Inflammatory macrophage treated with lipopolysaccharide for 1 hour (primary cell): ENCODE results near the gene RASL10B.
A peak's percentile ranks its signal among the peaks of the same experiment; 100 is the strongest.
"Not testable (repeated sequence)": the region's sequence is repeated elsewhere in the genome, so short reads cannot be mapped to it uniquely, and the experiment has no call there.

ENCODE experiments used
- DNase-seq, 2 donors: peaks; one replicate each; pipeline ENCODE4 v3.0.0-alpha.2; 2020 to 2022

Gene RASL10B

DNA sequence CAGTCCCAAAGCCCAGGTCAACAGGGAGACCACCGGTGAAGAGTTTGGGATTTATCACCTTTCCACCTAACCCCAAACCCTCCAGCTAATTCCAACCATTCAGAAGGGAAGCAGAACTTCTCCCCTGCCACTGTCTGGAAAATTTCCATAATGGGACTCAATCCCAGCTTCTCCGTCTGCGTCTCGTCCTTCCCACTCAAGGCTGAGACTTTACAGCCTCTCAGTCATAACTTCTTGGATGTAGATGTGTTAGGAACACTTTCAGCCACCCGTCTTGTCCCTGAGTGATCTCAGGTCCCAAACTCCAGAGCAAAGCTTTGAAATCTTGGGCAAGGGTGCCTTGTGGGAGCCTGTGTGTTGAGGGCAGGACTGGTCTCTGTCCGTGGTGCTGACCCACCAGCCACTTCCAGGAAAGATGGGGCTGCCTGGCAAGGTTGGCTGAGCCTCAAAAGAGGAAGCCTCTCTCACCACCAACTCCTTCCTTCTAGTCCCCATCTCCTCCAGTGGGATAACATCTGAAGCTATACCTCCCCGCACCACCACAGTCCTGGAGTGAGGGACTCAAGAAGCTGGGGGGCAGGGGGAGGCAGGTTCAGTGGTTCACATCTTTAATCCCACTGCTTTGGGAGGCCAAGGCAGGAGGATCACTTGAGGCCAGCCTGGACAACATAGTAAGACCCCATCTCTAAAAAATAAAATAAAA, 12.3 kb downstream of the RASL10B start:
- DNase-seq = peak in 1 of 2 donors; percentile 41

DNA sequence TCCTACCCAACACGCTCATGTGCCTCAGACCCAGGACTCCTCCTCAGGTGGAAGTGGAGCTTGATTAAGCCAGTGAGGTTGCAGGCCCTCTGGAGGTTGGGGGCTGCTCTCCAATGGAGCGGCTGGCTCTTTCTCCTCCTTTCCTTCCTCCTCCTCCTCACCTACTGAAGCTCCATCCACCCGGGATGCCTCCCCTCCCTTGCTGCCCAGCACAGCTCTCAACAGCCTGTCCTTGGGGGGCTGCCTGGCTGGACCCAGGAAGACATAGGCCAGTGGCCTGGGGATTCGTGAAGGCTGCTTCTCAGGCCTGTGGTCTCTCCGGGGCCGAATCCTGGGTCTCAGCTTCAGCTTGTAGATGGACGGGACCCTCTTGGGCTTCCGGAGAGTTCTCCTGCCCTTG, 13.4 kb downstream of the RASL10B start:
- no peak for DNase-seq

DNA sequence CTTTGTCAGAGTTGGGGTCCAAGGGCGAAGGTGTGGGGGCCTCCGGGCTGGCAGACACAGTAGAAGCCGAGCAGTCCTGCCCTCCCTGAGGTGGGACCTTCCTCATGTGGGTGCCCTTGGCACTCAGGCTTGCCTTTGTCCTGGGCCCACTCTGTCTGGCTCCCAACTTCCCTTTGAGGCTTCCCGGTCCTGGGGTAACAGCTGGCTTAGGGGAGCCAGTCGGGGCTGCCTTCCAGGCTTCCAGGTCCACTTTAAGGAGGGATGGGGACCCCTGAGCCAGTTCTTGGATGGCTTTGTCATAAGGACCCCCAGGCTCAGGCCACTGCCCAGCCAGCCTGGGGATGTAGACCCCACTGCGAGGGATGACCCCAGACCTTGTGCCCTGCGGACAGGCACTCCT, 13.8 kb downstream of the RASL10B start:
- DNase-seq = no peak

DNA sequence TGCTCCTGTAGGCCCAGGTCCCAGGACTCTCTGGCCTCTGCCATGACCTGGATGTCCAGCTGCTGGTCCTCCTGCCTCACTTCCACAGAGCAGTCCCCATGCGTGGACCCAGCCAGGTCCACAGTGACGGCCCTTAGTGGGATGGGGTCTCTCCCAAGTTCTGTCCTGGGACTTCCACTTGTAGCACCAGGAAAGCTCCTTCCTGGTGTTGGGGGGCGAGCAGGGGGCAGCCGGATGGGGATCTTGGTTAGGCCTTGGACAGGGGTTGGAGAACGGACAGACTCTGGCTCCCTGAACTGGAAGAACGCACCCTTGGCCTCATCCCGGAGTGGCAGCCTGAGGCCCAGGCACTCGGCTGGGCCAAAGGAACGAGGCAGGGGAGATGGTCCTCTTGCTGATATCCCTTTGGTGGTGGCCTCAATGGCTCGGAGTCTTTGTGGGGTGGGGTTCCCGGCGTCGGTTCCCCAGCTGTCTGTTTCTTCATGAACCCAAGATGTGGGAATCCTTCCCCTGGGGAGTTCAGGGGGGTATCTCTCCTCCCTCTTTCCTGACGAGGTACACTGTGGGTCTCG, 14.4 kb downstream of the RASL10B start:
- no peak for DNase-seq

DNA sequence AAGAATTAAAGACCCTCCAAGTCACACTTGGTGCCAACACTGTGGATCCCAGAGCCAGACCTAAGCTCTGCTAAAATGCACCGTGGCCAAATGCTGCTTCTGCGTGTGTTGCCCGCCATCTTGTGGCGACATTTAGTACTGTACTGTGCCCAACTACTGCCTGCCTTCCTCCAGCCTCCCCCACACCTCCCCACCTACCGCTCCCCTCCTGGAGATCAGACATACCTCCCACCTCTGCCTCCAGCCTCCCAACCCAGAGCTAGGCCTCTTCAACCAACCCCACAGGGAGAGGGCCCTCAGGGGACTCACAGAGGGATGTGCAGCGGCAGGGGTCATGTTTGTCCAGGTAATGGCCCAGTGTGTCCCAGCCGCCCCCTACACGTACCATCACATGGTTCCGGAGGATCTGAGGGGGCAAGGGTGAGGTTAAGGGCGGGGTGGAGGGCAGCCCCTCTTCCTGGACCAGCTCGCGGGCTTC, 16.1 kb downstream of the RASL10B start:
- DNase-seq = peak; percentile 47 to 88

DNA sequence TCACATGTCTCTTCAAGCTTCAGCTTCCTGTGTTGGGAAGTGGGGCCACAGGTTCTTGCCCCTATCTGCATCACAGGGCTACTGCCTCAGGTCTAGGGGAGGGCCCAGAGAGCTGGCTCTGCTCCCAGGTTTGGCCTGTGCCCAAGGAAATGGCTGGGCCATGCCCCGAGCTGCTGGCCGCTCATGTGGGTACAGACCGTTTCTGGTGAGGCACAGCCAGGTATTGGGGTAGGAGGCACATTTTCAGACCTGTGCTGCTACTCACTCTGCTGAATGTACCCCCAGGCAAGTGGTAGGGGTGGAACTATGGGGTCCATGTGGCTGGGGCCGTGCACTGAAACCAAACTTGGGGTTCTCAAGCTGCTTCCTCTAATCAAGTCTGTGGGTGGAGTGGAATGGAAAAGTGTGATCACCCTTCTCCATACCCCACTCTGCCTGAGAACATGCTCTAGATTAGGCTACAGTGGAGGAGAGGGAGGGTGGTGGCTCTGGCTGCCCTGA, 17.0 kb downstream of the RASL10B start:
- no peak for DNase-seq

DNA sequence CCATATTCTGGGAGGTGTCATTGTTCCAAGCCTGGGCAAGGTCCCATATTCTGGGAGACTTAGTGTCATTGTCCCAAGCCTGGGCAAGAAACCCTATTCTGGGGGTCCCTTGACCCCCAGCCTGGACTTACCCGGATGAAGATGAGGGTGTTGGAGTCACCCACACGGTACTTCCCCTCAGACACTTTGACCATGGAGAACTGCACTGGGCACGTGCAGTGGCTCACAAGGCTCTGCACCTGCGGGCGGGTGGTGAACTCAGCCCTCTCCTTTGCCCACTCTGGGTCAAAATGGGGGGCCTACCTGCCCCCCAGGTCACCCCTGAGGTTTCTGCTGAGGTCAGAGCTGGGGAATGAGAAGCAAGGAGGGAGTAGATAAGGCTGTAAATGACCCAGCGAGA, 17.5 kb downstream of the RASL10B start:
- no peak for DNase-seq

DNA sequence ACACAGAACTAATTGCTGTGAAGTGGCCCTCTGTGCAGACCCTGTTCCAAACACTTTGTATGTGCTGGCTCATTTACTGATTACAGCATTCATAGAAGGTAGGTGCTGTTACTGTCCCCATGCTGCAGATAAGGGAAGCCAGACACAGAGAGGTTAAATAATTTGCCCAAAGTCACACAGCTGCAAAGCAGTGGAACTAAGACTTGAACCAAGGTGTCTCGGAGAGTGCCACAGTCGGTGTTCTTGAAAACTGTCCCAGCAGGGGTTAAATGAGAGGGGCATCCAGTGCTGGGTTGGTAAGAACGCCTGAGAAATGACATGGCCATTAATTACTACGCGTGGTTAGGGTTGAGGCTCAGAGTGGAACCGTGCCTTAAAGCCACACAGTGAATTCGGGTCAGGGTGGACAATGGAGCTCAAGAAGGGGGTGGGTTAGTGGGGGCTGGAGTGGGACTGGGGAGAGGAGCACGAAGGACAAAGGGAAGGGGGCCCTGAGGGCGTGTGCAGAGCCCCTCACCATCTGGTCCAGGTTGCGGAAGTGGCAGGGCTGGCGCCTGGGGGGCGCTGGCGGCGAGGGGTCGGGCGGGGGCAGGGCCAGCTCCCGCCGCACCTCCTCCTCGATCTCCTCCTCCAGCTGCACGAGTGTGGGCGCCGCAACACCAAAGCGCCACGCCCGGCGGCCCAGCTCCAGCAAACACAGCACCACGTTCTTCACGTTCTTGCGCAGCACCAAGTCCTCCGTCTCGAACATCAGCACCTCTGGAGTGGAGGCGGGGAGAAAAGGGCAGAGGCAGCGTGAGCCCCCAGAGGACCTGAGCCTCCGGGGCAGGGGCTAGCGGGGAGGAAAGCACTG, 18.3 kb downstream of the RASL10B start:
- no peak for DNase-seq

DNA sequence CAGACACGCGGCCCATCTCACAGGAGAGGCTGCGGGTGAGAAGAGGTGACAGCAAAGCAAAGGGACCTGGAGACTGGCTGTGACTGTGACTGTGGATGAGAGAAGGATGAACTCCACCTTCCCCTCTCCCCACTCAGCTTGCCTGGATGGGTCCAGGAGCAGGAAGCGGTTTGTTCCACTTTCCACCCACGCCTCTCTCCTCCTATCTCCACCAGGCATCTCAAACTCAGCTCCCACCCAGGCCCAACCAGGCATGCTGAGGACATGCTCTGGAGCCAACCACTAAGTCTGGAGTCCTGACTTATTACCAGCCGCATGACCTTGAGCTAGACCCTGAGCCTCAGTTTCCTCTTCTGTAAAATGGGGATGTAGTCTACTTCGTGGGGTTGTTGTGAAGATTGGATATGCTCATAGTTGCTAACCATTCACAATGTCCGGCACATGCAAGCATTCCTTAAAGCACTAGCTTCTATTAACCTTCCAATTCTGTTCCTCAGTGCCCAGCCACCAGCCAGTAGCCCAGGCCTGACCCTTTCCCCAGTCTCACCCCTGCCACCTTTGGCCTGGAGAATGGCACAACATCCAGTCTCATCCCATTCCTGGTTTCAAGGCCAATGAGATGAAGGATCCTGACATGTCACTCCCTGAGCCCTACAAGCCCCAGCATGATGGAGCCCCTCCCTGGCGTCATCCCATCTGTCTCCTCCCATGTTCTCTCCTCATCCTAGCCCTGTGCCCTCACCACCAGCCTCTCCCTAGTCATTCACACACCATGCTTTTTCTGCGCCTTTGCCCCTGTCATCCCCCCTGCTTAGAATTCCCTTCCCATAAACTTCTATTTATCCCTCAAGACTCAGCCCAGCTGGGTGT, 19.3 kb downstream of the RASL10B start:
- no peak for DNase-seq

DNA sequence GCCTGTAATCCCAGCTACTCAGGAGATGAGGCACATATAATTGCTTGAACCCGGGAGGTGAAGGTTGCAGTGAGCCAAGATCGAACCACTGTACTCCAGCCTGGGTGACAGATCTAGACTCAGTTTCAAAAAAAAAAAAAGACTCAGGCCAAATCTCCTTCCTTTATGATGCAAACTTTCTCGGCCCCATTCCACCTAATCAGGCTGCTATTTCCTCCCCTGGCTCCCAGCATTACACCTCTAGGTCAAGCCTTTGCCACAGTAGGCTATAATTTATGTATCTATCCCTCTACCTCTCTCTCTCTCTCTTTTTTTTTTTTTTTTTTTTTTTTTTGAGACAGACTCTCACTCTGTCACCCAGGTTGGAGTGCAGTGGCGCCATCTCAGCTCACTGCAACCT, 20.1 kb downstream of the RASL10B start:
- not testable (repeated sequence) for DNase-seq

DNA sequence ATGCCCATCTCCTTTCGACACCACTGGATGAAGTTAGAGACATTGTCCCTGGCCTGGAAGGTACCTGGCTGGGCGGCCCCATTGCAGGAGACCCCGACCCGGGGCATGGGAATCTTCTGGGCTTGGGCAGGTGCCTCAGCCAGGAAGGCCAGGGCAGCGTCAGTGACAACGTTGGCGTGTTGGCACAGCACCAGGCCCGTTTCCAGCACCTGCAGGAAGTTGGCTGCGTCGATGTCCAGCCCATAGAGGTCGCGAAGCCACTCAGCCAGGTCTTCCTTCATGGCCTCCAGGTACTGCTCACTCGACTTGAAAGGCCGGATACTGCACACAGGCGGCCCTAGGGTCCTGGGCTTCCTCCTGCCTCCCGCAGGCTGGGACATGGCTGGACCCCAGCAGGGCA, 21.0 kb downstream of the RASL10B start:
- no peak for DNase-seq

DNA sequence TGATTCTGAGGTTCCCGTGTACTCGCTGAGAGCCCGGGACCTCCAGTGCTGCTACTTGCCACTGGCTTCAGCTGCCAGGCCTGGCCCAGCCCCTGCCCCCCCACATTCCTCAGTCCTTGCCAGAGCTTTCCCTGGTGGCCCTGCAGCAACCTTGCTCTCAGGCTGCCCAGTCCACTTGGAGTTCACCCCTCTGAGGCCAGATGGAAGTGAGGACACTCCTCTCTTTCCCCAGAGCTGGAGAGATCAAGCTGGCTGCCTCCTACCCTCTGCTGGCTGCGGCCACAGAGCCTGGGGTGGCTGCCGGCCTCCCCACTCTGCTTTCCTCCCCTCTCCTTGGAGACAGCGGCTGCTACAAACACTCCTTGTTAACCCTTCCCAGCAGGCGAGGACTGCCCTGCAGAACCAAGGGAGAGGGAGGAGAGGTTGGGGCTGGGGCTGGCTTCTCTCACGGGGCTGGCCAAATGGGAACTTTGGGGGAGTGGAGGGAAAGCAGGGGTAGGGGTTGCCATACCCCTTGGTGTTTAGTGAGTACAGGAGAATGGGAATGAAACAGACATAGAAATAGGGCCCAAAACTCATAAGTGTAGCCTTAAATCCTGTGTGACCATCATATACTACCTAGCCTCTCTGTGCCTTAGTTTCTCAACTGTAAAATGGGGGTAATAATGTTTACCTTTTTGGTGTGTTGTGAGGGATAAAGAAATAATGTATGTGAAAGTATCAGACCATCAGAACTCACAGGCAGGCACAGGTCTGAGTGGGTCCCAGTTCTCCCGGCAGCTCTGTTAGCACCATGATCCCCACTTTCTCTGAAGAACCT, 21.7 kb downstream of the RASL10B start, which contains the start of gene GAS2L2:
TSS of gene GAS2L2 (minus strand) at position 295 of the 820 bp plus-strand sequence. CDS start 389 bp downstream, outside the sequence.
- no peak for DNase-seq

DNA sequence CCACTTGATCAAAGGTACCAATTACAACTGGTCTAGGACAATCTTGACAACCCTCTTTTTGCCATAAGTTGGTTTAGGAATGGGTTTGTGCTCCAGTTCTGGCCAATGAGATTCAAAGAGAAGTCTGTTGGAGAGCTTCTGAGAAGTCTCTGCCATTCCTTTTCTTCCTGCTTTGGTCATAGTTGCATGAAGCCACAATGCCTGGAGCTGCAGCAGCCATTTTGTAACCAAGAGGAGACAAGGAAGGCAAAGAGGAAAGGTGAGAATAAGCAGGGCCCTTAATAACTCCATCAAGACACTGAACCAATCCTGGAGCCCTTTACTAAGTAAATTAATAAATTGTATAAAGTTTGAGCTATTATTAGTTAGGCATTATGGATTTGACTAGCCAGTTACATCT, 25.8 kb downstream of the RASL10B start:
- DNase-seq = no peak

DNA sequence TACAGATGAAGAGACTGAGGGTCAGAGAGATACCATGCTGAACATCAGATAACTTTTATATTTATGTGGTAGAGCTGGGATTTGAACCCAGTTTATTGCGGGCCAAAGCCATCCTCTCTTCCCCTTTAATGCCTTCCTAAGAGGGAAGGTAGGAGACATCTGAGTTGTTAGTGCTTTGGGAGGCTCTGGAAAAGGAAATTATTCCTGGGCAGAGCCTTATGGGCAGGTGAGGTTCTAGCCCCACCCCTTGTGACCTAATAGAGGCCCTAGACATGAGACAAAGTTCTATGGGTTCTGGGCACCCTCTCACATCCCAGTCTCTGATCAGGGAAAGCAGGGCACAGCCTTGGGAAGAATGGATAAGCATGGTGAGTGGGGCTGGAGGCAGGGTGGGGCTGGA, 29.1 kb downstream of the RASL10B start, which contains the start of gene C17orf50:
TSS of gene C17orf50 (plus strand) at position 301 of the 400 bp plus-strand sequence. CDS start at position 356, 55 bp downstream.
- DNase-seq = no peak

DNA sequence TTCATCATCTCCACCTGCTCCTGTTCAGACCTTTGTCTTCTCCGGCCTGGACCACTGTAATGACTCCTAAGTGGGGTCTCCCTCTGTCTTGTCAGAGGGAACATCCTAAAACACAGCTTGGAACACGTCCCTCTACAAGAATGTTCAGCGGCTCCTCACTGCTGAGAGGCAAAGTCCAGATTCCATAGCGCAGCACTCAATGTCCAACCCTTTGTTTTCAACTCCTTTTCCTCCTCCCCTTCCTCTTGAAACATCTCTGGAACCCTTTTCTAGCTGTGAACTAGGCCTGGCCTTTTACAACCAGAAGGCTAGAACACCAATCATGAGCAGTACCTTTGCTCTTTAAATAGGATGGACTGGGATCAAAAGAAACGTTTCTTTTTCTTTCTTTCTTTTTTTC, 30.2 kb downstream of the RASL10B start:
- DNase-seq = no peak

DNA sequence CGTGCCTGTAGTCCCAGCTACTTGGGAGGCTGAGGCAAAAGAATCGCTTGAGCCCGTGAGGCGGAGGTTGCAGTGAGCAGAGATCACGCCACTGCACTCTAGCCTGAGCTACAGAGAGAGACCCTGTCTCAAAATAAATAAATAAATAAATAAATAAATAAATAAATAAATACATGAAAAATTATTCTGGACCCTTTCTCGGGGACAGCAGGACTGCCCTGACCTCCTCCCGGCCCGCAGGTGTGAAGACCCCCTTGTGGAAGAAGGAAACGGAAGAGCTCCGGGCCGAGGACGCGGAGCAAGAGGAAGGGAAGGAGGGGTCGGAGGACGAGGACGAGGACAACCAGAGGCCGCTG, 32.3 kb downstream of the RASL10B start:
- no peak for DNase-seq

DNA sequence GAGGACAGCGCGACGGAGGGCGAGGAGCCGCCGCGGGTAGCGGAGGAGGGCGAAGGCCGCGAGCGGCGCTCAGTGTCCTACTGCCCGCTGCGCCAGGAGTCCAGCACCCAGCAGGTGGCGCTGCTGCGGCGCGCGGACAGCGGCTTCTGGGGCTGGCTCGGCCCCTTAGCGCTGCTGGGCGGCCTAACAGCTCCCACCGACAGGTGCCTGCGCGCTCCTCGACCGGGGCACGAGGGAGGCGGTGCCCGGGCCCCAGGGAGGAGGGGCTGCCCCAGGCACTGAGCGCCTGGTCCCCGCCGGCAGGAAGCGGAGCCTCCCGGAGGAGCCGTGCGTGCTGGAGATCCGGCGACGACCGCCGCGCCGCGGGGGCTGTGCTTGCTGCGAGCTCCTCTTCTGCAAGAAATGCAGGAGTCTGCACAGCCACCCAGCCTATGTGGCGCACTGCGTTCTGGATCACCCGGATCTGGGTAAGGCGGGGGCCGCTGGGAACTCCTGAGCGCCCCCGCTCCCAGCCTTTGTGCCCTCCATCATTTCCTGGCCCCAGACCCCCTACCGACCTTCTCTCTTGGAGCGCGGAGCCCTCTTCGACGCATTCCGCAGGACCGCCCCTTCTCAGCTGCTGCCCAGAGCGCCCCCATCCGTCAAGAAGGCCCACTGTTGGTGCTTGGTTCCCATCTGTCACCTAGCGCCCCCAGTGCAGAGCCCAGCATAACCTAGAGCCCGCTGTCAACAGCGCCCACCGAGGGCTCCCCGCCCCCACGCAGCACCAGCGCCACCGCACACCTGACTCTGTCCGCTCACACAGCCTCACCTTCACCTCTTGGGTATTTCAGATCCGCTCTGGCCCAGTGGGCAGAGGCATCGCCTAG, 32.9 kb downstream of the RASL10B start:
- peak; percentile 76 to 93 for DNase-seq

DNA sequence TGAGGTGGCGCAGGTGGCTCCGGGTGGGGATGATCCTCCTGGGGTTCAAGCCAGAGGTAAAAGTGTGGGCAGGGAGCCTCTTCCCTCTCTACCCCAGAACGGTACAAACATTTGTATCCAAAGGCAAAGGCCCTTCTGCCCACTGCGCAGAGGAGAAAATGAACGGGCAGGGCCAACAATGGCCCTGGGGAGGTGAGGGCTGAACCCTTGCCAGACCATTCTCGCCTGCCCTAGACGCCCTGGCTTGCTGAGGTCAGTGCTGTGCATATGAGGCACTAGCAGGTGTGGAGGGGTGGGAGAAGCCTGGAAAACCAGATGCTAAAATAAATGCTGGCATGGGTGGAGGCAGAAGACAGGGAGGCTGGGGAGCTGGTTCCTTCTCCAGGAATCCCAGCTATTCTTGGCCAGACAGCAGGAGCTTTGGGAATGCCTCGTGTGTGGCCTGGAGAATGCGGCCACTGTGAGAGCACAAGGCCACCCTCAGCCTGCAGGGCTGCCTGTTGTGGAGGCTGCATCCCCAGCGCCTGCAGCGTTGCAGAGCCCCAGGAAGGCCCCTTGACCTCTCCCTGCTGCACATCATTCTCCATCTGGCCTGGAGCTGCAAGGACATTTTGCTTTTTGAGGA, 33.8 kb downstream of the RASL10B start:
- no peak for DNase-seq

DNA sequence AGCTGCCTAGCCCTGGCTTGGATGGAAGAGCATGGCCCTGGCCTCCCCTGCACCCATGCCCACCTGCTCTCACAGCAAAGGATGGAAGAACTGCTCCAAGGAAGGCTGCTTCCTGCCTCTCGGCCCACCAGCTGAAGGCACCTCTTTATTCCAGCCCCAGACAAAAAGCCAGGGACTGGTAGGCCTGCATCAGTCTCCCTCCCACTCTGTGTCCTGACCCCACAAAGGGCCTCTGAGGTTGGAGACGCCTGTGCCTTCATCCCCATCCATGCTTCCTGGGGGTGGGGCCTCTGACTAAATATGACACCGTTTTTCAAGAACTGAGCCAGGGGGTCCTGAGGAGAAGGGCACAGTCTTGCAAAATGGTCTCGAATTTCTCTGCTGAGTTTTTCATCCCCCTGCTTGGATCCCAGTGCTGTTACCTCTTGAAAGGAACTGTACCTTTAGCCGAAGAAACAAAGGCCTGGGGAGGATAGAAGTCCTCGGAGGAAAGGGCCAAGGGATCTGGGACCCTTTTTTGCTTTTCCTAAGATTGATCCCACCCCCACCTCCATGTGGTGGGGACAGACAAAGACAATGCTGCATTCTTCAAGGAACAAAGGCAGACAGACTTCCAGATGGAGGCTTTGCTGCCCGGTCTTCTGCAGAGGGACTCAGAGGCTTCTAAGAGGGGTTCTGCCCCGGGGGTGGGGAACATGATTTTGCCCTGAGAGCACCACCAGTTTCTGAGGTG, 34.5 kb downstream of the RASL10B start:
- no peak for DNase-seq
